Prostate gland (tissue), 1 donor: ENCODE results near the gene TSC22D1.

Experiments used
- POLR2A ChIP-seq: fragments of 450-650 bp; IDR thresholded peaks from one replicate; pipeline ENCODE4 v1.6.1; 2016; ENCODE audit warnings: antibody characterized with exemption, mild to moderate bottlenecking
- POLR2AphosphoS5 ChIP-seq: sonication (generic); formaldehyde crosslinking; IDR thresholded peaks from one replicate; pipeline ENCODE4 v1.6.1; 2017; ENCODE audit warnings: antibody characterized with exemption

GRCh38 chr13:44592216-44592847 is 16.2 kb upstream of the TSC22D1 start:
- TF ChIP-seq POLR2AphosphoS5, result no peak
- no peak for TF ChIP-seq POLR2A
